T-cell (primary cell): ENCODE data around the gene DAB2IP. TPM values are rescaled to one million over a fixed set of nuclear protein-coding genes. Genes with fewer than 3 reads are reported as not detected.
A peak's percentile ranks its signal among the peaks of the same experiment; 100 is the strongest.

Experiments
- ATAC-seq, 4 experiments: fragments of 200-7000 bp in 3 of 4; fragments of 150-1000 bp in 1 of 4; cut with Tn5 transposase; replicated peaks in 1 of 4; 1 replicate in 3 of 4; 2 replicates in 1 of 4; pipeline ENCODE4 v1.10.0; 2021; ENCODE audit warnings: moderate library complexity in 3 of 4, mild to moderate bottlenecking in 2 of 4, moderate number of reproducible peaks in 1 of 4
- CTCF ChIA-PET, 2 donors: fragments of 300-600 bp; sonication (Branson Sonifier 250); formaldehyde crosslinking; loops; one replicate each; lab custom pipeline; 2022; ENCODE audit warnings: antibody characterized with exemption in 2 of 2; lab: Charles Lee
- POLR2A ChIA-PET, 2 donors: fragments of 300-600 bp; sonication (Branson Sonifier 250); formaldehyde crosslinking; loops; one replicate each; lab custom pipeline; 2022; ENCODE audit warnings: antibody characterized with exemption in 2 of 2; lab: Charles Lee
- DNase-seq, 35 experiments: peaks; one replicate each; pipeline versions ENCODE4 v3.0.0 to v3.0.0-alpha.2; 2013 to 2023
- H3K27ac ChIP-seq: one replicate; pipeline ENCODE4 v1.5.1; 2013; ENCODE audit warnings: low read length
- H3K27me3 ChIP-seq, 2 experiments: replicated peaks in 1 of 2; 1 replicate in 1 of 2; 2 replicates in 1 of 2; pipeline versions ENCODE4 v1.6.1 to v1.7.0; 2013; ENCODE audit warnings: low read length in 1 of 2, mixed read lengths in 1 of 2; ENCODE audit not compliant: control insufficient read depth in 2 of 2, insufficient read depth in 2 of 2; ENCODE audit errors: extremely low read depth in 1 of 2
- H3K36me3 ChIP-seq, 2 donors: 1 replicate in 1 of 2; 2 replicates in 1 of 2; pipeline versions ENCODE4 v1.6.1 to v1.7.0; 2013; ENCODE audit warnings: low read length in 1 of 2; ENCODE audit not compliant: control insufficient read depth in 2 of 2, insufficient read depth in 1 of 2; ENCODE audit errors: extremely low read depth in 1 of 2
- H3K4me1 ChIP-seq, 2 experiments: 1 replicate in 1 of 2; 2 replicates in 1 of 2; pipeline versions ENCODE4 v1.6.1 to v1.7.0; 2013; ENCODE audit warnings: low read length in 2 of 2, mixed read lengths in 1 of 2; ENCODE audit not compliant: insufficient read depth in 2 of 2, control insufficient read depth in 1 of 2; ENCODE audit errors: extremely low read depth in 1 of 2
- H3K4me3 ChIP-seq, 2 donors: 1 replicate in 1 of 2; 2 replicates in 1 of 2; pipeline versions ENCODE4 v1.5.1 to v1.7.0; 2013; ENCODE audit warnings: mild to moderate bottlenecking in 2 of 2, low read length in 1 of 2, moderate library complexity in 1 of 2; ENCODE audit not compliant: control insufficient read depth in 1 of 2; ENCODE audit errors: extremely low read depth in 1 of 2
- H3K9me3 ChIP-seq: 2 replicates; pipeline ENCODE4 v1.7.0; 2013
- H3K27ac Mint-ChIP-seq, 2 donors: one replicate each; pipeline ENCODE4 v1.8.0; 2020 to 2021; ENCODE audit warnings: mild to moderate bottlenecking in 2 of 2, mixed read lengths in 2 of 2
- H3K27me3 Mint-ChIP-seq, 2 donors: one replicate each; pipeline ENCODE4 v1.8.0; 2021 to 2022; ENCODE audit warnings: mixed read lengths in 2 of 2
- H3K36me3 Mint-ChIP-seq: one replicate; pipeline ENCODE4 v1.8.0; 2021; ENCODE audit warnings: mixed read lengths
- H3K4me1 Mint-ChIP-seq, 3 donors: one replicate each; pipeline ENCODE4 v1.8.0; 2020 to 2022; ENCODE audit warnings: mixed read lengths in 3 of 3, mild to moderate bottlenecking in 1 of 3
- H3K4me3 Mint-ChIP-seq, 3 donors: one replicate each; pipeline ENCODE4 v1.8.0; 2020 to 2022; ENCODE audit warnings: mild to moderate bottlenecking in 3 of 3, mixed read lengths in 3 of 3, moderate library complexity in 3 of 3
- H3K9me3 Mint-ChIP-seq, 3 donors: one replicate each; pipeline ENCODE4 v1.8.0; 2020 to 2022; ENCODE audit warnings: mixed read lengths in 3 of 3
- WGBS: methylation state at CpG from one replicate; pipeline ENCODE4 v1.1.5; 2013; ENCODE audit warnings: missing lambda C conversion rate; ENCODE audit not compliant: insufficient coverage; 5-methylcytosine and 5-hydroxymethylcytosine counted together
- total RNA-seq, 35 experiments: library from RNA in 6 of 35; stranded (reverse) in 6 of 35; fragments of 120-200 nt in 1 of 35; gene quantifications; one replicate each; pipeline versions ENCODE4 v1.2.1 to v1.2.4 and lab custom pipeline; 2013 to 2026

The DAB2IP gene
- total RNA-seq, 5 donors from 2014 or later (not counting 1 experiment from before 2014, with no cell fraction given), result 0.22 to 0.53 (median 0.34) TPM; not detected in 1

- H3K27ac ChIP-seq, result no peak overlapping the region
- H3K4me3 ChIP-seq, result no peak overlapping the region
- H3K9me3 ChIP-seq, result no peaks in the 10 kb centered on the region
- peaks cover 0 to 4% of the 10 kb centered on the region in 2 experiments for H3K4me1 ChIP-seq
- Mint-ChIP-seq H3K27me3 (peaks cover 20 to 34% of the 10 kb centered on the region in 2 donors), H3K27ac (no peak overlapping the region), H3K36me3 (no peaks in the 10 kb centered on the region), H3K9me3 (no peaks in the 10 kb centered on the region), H3K4me1 (peaks cover 7 to 8% (median 8%) of the 10 kb centered on the region in 3 donors), H3K4me3 (no peak overlapping the region)
- DNase-seq (no peak), ATAC-seq (no peak)
- POLR2A ChIA-PET, result no interaction called here
- H3K27me3 ChIP-seq, result peaks cover 0 to 34% of the 10 kb centered on the region in 2 experiments
- WGBS, result 84% methylated on average over 12 of the region's 22 CpGs
- no peaks in the 10 kb centered on the region for H3K36me3 ChIP-seq
- CTCF ChIA-PET, result no interaction called here
These were observed 5.3 kb upstream of the DAB2IP start for GRCh38 chr9:121645853-121646807.

- Histone ChIP-seq H3K4me1 (peaks cover 0 to 7% of the 10 kb centered on the region in 2 experiments), H3K36me3 (no peaks in the 10 kb centered on the region), H3K4me3 (no peak overlapping the region), H3K27me3 (peaks cover 0 to 40% of the 10 kb centered on the region in 2 experiments), H3K27ac (no peak overlapping the region), H3K9me3 (no peaks in the 10 kb centered on the region)
- no CpG with 5 or more reads among the region's 1 CpG for WGBS
- H3K27me3 Mint-ChIP-seq, result peaks cover 22 to 36% of the 10 kb centered on the region in 2 donors
- H3K27ac Mint-ChIP-seq, result no peak overlapping the region
- ChIA-PET CTCF (no interaction called here), POLR2A (no interaction called here)
- ATAC-seq (no peak), DNase-seq (no peak)
- H3K36me3 Mint-ChIP-seq, result no peaks in the 10 kb centered on the region
- H3K4me3 Mint-ChIP-seq, result no peak overlapping the region
- H3K4me1 Mint-ChIP-seq, result peaks cover 8 to 10% (median 9%) of the 10 kb centered on the region in 3 donors
- H3K9me3 Mint-ChIP-seq, result no peaks in the 10 kb centered on the region
These were observed 4.4 kb upstream of the DAB2IP start for GRCh38 chr9:121646992-121647391.

GRCh38 chr9:121648172-121648571 is 3.3 kb upstream of the DAB2IP start:
- no peaks in the 10 kb centered on the region for H3K36me3 Mint-ChIP-seq
- ATAC-seq (no peak), DNase-seq (no peak)
- peaks cover 0 to 14% of the 10 kb centered on the region in 2 experiments for H3K4me1 ChIP-seq
- H3K4me3 Mint-ChIP-seq, result no peak overlapping the region
- POLR2A ChIA-PET, result no interaction called here
- H3K4me3 ChIP-seq, result no peak overlapping the region
- H3K36me3 ChIP-seq, result no peaks in the 10 kb centered on the region
- no peaks in the 10 kb centered on the region for H3K9me3 Mint-ChIP-seq
- no peaks in the 10 kb centered on the region for H3K9me3 ChIP-seq
- H3K27me3 Mint-ChIP-seq, result peaks cover 31 to 45% of the 10 kb centered on the region in 2 donors
- no peak overlapping the region for H3K27ac ChIP-seq
- 93% methylated on average over 2 of the region's 5 CpGs for WGBS
- H3K4me1 Mint-ChIP-seq, result peaks cover 17 to 18% (median 17%) of the 10 kb centered on the region in 3 donors
- no peak overlapping the region for H3K27ac Mint-ChIP-seq
- H3K27me3 ChIP-seq, result peaks cover 0 to 49% of the 10 kb centered on the region in 2 experiments
- CTCF ChIA-PET, result no interaction called here

- CTCF ChIA-PET, result no interaction called here
- Mint-ChIP-seq H3K4me3 (no peak overlapping the region), H3K27me3 (peaks cover 34 to 49% of the 10 kb centered on the region in 2 donors), H3K27ac (no peak overlapping the region), H3K4me1 (peaks cover 17 to 18% (median 17%) of the 10 kb centered on the region in 3 donors), H3K36me3 (no peaks in the 10 kb centered on the region), H3K9me3 (no peaks in the 10 kb centered on the region)
- H3K27me3 ChIP-seq, result peaks cover 0 to 55% of the 10 kb centered on the region in 2 experiments
- no peak overlapping the region for H3K27ac ChIP-seq
- no peak for DNase-seq
- POLR2A ChIA-PET, result no interaction called here
- peaks cover 0 to 14% of the 10 kb centered on the region in 2 experiments for H3K4me1 ChIP-seq
- H3K4me3 ChIP-seq, result no peak overlapping the region
- H3K9me3 ChIP-seq, result no peaks in the 10 kb centered on the region
- WGBS, result 64% methylated on average over 2 of the region's 9 CpGs
- ATAC-seq, result no peak
- no peaks in the 10 kb centered on the region for H3K36me3 ChIP-seq
These were observed 2.6 kb upstream of the DAB2IP start for GRCh38 chr9:121648799-121649198.

GRCh38 chr9:121649476-121650216 is 1.8 kb upstream of the DAB2IP start:
- H3K36me3 ChIP-seq, result no peaks in the 10 kb centered on the region
- 91% methylated on average over 4 of the region's 9 CpGs for WGBS
- ATAC-seq (no peak), DNase-seq (no peak)
- no peaks in the 10 kb centered on the region for H3K9me3 ChIP-seq
- Mint-ChIP-seq H3K9me3 (no peaks in the 10 kb centered on the region), H3K27ac (no peak overlapping the region), H3K4me1 (peaks cover 17 to 18% (median 17%) of the 10 kb centered on the region in 3 donors), H3K4me3 (peak overlapping the region in 1 of 3 donors; percentile 68), H3K36me3 (no peaks in the 10 kb centered on the region), H3K27me3 (peaks cover 40 to 56% of the 10 kb centered on the region in 2 donors)
- no peak overlapping the region for H3K4me3 ChIP-seq
- H3K27ac ChIP-seq, result no peak overlapping the region
- peaks cover 0 to 63% of the 10 kb centered on the region in 2 experiments for H3K27me3 ChIP-seq
- peaks cover 0 to 14% of the 10 kb centered on the region in 2 experiments for H3K4me1 ChIP-seq
- CTCF ChIA-PET, result no interaction called here
- POLR2A ChIA-PET, result no interaction called here
